Activated naive CD8-positive, alpha-beta T cell treated with anti-CD3 and anti-CD28 coated beads, Interleukin-2, amount 50 U/mL, for 16 hours (primary cell): ENCODE results near the gene SCMH1.

Source experiments
- DNase-seq: peaks from one replicate; pipeline ENCODE4 v3.0.0-alpha.2; 2020; ENCODE audit warnings: low read depth, low spot score

Gene SCMH1

GRCh38 chr1:41003640-41004220 is 238.4 kb downstream of the SCMH1 start:
- DNase-seq: peak; percentile 67

GRCh38 chr1:41003127-41003639 is 238.9 kb downstream of the SCMH1 start:
- no peak for DNase-seq

GRCh38 chr1:40998668-40999067 is 243.4 kb downstream of the SCMH1 start:
- no peak for DNase-seq

- no peak for DNase-seq
These were observed 245.0 kb downstream of the SCMH1 start for GRCh38 chr1:40997096-40997495.

- DNase-seq: no peak
These were observed 253.0 kb downstream of the SCMH1 start for GRCh38 chr1:40989066-40989465.

DNA sequence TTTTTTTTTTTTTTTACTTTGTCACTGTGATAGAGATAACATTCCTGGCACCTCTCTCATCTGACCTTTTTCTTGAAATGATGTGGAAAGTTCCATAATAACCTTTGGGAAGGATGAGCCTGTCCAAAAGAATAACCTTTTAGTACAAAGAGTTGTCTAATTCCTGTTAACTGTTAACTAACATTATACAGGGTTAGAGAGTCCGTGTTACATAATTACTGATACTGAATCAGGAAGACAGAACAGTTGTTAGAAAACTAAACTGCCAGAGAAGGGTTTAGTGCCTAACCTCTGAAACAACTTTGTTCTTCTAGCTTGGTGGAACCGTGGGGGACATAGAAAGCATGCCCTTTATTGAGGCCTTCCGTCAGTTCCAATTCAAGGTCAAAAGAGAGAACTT is 253.8 kb downstream of the SCMH1 start:
- no peak for DNase-seq

- DNase-seq: no peak
These were observed 254.4 kb downstream of the SCMH1 start for GRCh38 chr1:40987439-40988276.

GRCh38 chr1:40986956-40987355 is 255.2 kb downstream of the SCMH1 start:
- no peak for DNase-seq

DNA sequence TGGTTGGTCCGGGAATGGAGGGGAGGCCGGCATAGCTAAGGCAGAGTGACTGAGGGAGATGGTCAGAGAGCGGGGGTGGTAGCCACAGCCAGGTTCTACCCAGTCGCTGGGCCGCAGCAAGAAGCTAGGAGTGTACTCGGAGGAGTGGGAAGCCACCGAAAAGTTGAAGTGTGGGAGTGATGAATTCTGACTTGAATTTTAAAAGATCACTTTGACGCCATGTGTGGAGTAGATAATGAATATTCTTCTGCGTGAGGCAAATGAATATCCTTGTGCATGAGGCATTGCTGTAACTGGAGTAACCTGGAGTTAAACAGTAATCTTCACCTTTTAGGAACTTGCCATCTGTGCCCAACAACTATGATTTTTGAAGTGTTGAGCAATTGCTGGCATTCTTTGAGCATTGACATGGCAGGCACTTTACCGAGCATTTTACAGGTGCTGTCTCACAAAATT is 255.8 kb downstream of the SCMH1 start:
- no peak for DNase-seq

DNA sequence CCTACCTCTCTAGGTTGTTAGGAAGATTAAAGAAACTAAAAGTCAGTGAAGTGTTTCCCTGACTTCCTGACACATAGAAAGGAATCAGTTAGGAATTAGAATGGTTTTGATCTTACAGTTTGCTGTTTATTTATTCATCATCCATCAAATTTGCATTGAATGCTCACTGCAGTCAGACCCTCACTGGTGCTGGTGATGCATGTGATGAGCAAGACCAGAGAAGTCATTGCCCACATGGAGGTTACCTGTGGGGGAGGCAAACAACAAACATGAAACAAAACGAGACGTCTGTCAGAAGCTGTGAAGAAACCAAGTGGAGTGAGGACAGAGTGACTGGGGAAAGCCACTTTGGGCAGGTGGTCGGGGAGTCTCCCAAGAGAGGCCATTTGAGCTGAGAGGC is 256.2 kb downstream of the SCMH1 start:
- DNase-seq: no peak

GRCh38 chr1:40985161-40985560 is 256.9 kb downstream of the SCMH1 start:
- DNase-seq: no peak

GRCh38 chr1:40984531-40984930 is 257.6 kb downstream of the SCMH1 start:
- DNase-seq: no peak

GRCh38 chr1:40984066-40984465 is 258.0 kb downstream of the SCMH1 start:
- DNase-seq: no peak

- DNase-seq: no peak
These were observed 258.8 kb downstream of the SCMH1 start for GRCh38 chr1:40983286-40983685.

- DNase-seq: no peak
These were observed 259.4 kb downstream of the SCMH1 start for GRCh38 chr1:40982721-40983120.

GRCh38 chr1:40981691-40982448 is 260.2 kb downstream of the SCMH1 start:
- DNase-seq: no peak

DNA sequence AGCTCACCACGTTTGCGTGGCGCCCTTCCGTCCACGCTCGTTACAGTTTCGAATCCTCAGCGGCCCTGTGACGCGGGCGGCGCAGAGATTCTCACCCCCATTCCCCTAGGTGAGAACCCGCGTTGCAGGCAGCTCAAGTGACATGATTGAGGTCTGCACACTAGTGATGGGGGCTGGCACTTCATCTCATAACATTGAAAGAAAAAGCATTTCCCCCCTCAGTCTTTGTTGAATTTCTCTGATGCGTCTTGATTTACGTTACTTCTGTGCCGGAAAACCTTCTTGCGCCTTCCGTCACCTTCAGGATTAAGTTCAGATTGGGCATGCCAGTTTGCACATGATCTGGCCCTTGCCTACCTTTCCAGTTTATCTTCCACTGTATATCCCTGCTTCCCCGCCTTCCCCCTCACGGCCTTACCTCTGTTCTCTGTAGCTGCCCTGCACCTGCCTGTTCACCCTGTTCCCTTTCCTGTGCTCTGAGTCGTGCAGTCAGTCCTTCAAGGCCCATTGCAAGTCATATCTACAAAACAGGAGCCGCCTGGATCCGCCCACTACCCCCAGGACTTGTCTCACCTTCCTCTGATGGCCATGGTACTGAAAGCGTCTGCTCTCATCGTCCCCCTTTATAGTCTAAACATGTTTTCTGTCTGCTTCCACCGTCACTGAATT is 261.5 kb downstream of the SCMH1 start:
- DNase-seq: peak; percentile 16

DNA sequence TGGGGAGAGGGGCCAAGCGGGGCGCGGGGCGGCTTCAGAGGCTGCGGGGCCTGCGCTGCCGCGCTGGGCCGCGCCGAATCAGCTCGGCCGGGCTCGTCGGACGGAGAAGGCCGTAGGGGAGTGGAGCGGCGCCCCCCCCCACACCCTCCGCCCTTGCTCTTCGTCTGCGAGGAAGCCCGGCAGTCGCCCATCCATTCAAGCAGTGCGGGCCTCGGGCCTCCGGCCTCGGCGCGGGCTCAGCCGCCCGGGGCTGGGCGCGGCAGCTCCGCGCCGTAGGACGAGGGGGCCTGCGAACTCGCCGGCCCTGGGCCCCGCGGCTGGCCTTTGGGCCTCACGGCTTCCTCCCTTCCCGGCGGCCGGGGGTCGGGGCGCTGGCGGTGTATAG is 262.0 kb downstream of the SCMH1 start:
- no peak for DNase-seq

- DNase-seq: peak; percentile 94
These were observed 262.7 kb downstream of the SCMH1 start, which contains the start of gene CTPS1 for GRCh38 chr1:40979241-40980067. Gene CTPS1, plus strand, starts transcription at chr1:40979696. Its CDS starts 3,595 bp downstream, at chr1:40983291.

GRCh38 chr1:40978886-40979240 is 263.2 kb downstream of the SCMH1 start:
- no peak for DNase-seq

- no peak for DNase-seq
These were observed 264.4 kb downstream of the SCMH1 start for GRCh38 chr1:40977716-40978115.
